Upper lobe of left lung (tissue), 4 donors: ENCODE results near the gene OR2T4.

Experiments used
- CTCF ChIP-seq, 6 experiments: fragments of 450-650 bp in 4 of 6; fragments of 200-600 bp in 2 of 6; sonication (generic) in 2 of 6; IDR thresholded peaks; one replicate each; pipeline ENCODE4 v1.5.1; 2016 to 2019; ENCODE audit warnings: antibody characterized with exemption in 6 of 6
- POLR2A ChIP-seq, 4 donors: fragments of 450-650 bp; IDR thresholded peaks; one replicate each; pipeline ENCODE4 v1.5.1; 2016 to 2017; ENCODE audit warnings: antibody characterized with exemption in 4 of 4, mild to moderate bottlenecking in 2 of 4
- POLR2AphosphoS5 ChIP-seq, 2 donors: sonication (generic); formaldehyde crosslinking; IDR thresholded peaks; one replicate each; pipeline ENCODE4 v1.5.1; 2017; ENCODE audit warnings: antibody characterized with exemption in 2 of 2

- TF ChIP-seq POLR2AphosphoS5 (IDR thresholded peaks at IDR 0.05): no peak
- TF ChIP-seq CTCF (IDR thresholded peaks at IDR 0.05): no peak
- TF ChIP-seq POLR2A (IDR thresholded peaks at IDR 0.05): no peak
Observed at GRCh38 chr1:248348475-248348874, 13.0 kb upstream of the OR2T4 start, which contains the start of gene OR14C36.
